GM18505 (cell line): ENCODE measurements around the gene LHFPL6.

Experiments used
- ATAC-seq: cut with Tn5 transposase; IDR thresholded peaks from one replicate; pipeline ENCODE4 v1.9.1; 2021; ENCODE audit not compliant: unreplicated experiment
- POLR2A ChIP-seq: IDR thresholded peaks from 4 replicates; pipeline ENCODE4 v1.6.1; 2011; ENCODE audit warnings: borderline replicate concordance; ENCODE audit not compliant: insufficient read depth, insufficient read length; ENCODE audit errors: extremely low read depth

LHFPL6 gene

GRCh38 chr13:39506559-39507390, 96.2 kb downstream of the LHFPL6 start:
- TF ChIP-seq POLR2A = no peak
- no peak for ATAC-seq

GRCh38 chr13:39505151-39505550, 97.8 kb downstream of the LHFPL6 start:
- no peak for ATAC-seq
- TF ChIP-seq POLR2A = no peak

- ATAC-seq = no peak
Measured at GRCh38 chr13:39503048-39503447, 99.9 kb downstream of the LHFPL6 start.

GRCh38 chr13:39501702-39502324, 101.2 kb downstream of the LHFPL6 start:
- TF ChIP-seq POLR2A = no peak
- no peak for ATAC-seq

More at GRCh38 chr13:39503048-39503447, 99.9 kb downstream of the LHFPL6 start:
- TF ChIP-seq POLR2A = no peak

- no peak for ATAC-seq
- no peak for TF ChIP-seq POLR2A
Measured at GRCh38 chr13:39499604-39500003, 103.4 kb downstream of the LHFPL6 start.

GRCh38 chr13:39498471-39499114, 104.4 kb downstream of the LHFPL6 start:
- no peak for ATAC-seq
- no peak for TF ChIP-seq POLR2A

- ATAC-seq = no peak
- TF ChIP-seq POLR2A = no peak
Measured at GRCh38 chr13:39496506-39496905, 106.5 kb downstream of the LHFPL6 start.

GRCh38 chr13:39494633-39495032, 108.4 kb downstream of the LHFPL6 start:
- no peak for ATAC-seq
- TF ChIP-seq POLR2A = no peak

GRCh38 chr13:39494006-39494405, 109.0 kb downstream of the LHFPL6 start:
- no peak for ATAC-seq
- TF ChIP-seq POLR2A = no peak

- no peak for TF ChIP-seq POLR2A
- ATAC-seq = no peak
Measured at GRCh38 chr13:39490136-39490535, 112.9 kb downstream of the LHFPL6 start.

GRCh38 chr13:39486758-39487157, 116.2 kb downstream of the LHFPL6 start:
- no peak for TF ChIP-seq POLR2A
- no peak for ATAC-seq

GRCh38 chr13:39485314-39485700, 117.7 kb downstream of the LHFPL6 start:
- TF ChIP-seq POLR2A = no peak
- ATAC-seq = no peak

GRCh38 chr13:39484506-39485313, 118.3 kb downstream of the LHFPL6 start:
- no peak for TF ChIP-seq POLR2A
- no peak for ATAC-seq

- no peak for ATAC-seq
Measured at GRCh38 chr13:39483326-39483725, 119.7 kb downstream of the LHFPL6 start.

GRCh38 chr13:39481491-39481890, 121.5 kb downstream of the LHFPL6 start:
- ATAC-seq = no peak
- no peak for TF ChIP-seq POLR2A

More at GRCh38 chr13:39483326-39483725, 119.7 kb downstream of the LHFPL6 start:
- no peak for TF ChIP-seq POLR2A
